Measurements from ENCODE around the gene KDELR1. TPM values are rescaled to one million over a fixed set of nuclear protein-coding genes. Genes with fewer than 3 reads are reported as not detected.
"Not testable (repeated sequence)": the region's sequence is repeated elsewhere in the genome, so short reads cannot be mapped to it uniquely, and the experiment has no call there.

The KDELR1 gene
- total and polyA plus RNA-seq, 9 of the 15 experiments (the other 6 are each of a cell fraction or from before 2014, with no cell fraction given): 6.1 to 165 (median 58.5) TPM

- H3K27me3 ChIP-seq (ENCODE audit: control insufficient read depth in 2 of 2, insufficient read depth in 2 of 2, low read length in 2 of 2): no peaks in the 10 kb centered on the region
- peak overlapping the region; percentile 20 for H2AFZ ChIP-seq (ENCODE audit: low read depth, low read length)
- H4K20me1 ChIP-seq (replicated peaks; ENCODE audit: control insufficient read depth, insufficient read depth, low read length): no peaks in the 10 kb centered on the region
- H3K4me2 ChIP-seq (ENCODE audit: insufficient read depth, low read length): no peak overlapping the region
- no peaks in the 10 kb centered on the region for H3K9me3 ChIP-seq (replicated peaks; ENCODE audit: control insufficient read depth, insufficient read depth, low read depth, low read length)
- TF ChIP-seq ZNF23 (CRISPR knock-in tag; IDR thresholded peaks at IDR 0.05): no peak
- TF ChIP-seq GABPB1 (CRISPR knock-in tag; IDR thresholded peaks at IDR 0.05): no peak
- TF ChIP-seq FIP1L1 (IDR thresholded peaks at IDR 0.05; ENCODE audit: low read depth, low read length, poor library complexity, severe bottlenecking): no peak
- no peaks in the 10 kb centered on the region for H3K79me2 ChIP-seq (ENCODE audit: control insufficient read depth, insufficient read depth, low read length)
- ChIA-PET POLR2A (interaction anchor here (1.2 kb wide), 1 partner anchor 9 kb away, joined by 4 read pairs; the partner anchor contains the start of gene SYNGR4), CTCF (ENCODE audit: low intra/inter-chr PET ratio) (no interaction called here)
- peaks cover 0 to 20% of the 10 kb centered on the region in 2 experiments; a peak in 2 of 5 replicates for H3K4me1 ChIP-seq (replicated peaks in 1 of 2; ENCODE audit: control insufficient read depth in 2 of 2, insufficient read depth in 2 of 2, low read length in 2 of 2)
- no peaks in the 10 kb centered on the region for H3K9me1 ChIP-seq (ENCODE audit: control insufficient read depth, insufficient read depth, low read length)
- in situ Hi-C loops (cut with MboI): no loop called here
- ATAC-seq: no peak
- no TSS peak for BruUV-seq (replicated peaks)
- peak overlapping the region in 1 of 2 experiments; percentile 78; a peak in 2 of 4 replicates for H3K9ac ChIP-seq (ENCODE audit: insufficient read depth in 1 of 2, low read depth in 2 of 2, low read length in 2 of 2)
- FAIRE-seq: no peak
- no peak overlapping the region for H3K4me3 ChIP-seq
- intact Hi-C loops (cut with micrococcal nuclease): no loop called here
- H3K27ac ChIP-seq (ENCODE audit: extremely low read depth, low read depth, low read length): no peak overlapping the region
- 81% methylated on average over 9 of the region's 11 CpGs for WGBS (ENCODE audit: insufficient coverage, low coverage, missing lambda C conversion rate)
- no peaks in the 10 kb centered on the region for H3K36me3 ChIP-seq (ENCODE audit: control insufficient read depth, insufficient read depth, low read length)
- no peak for DNase-seq (ENCODE audit: extremely low read depth in 1 of 4, low spot score in 3 of 4)
Measured at GRCh38 chr19:48373567-48373966, 17.8 kb downstream of the KDELR1 start.

- in situ Hi-C loops (cut with MboI): no loop called here
- H2AFZ ChIP-seq (ENCODE audit: low read depth, low read length): peak overlapping the region; percentile 20
- H3K9ac ChIP-seq (ENCODE audit: insufficient read depth in 1 of 2, low read depth in 2 of 2, low read length in 2 of 2): peak overlapping the region in 1 of 2 experiments; percentile 78; a peak in 2 of 4 replicates
- WGBS (ENCODE audit: insufficient coverage, low coverage, missing lambda C conversion rate): 48% methylated on average over 4 of the region's 4 CpGs
- H3K4me1 ChIP-seq (replicated peaks in 1 of 2; ENCODE audit: control insufficient read depth in 2 of 2, insufficient read depth in 2 of 2, low read length in 2 of 2): peaks cover 0 to 20% of the 10 kb centered on the region in 2 experiments; a peak in 2 of 5 replicates
- no peaks in the 10 kb centered on the region for H3K27me3 ChIP-seq (ENCODE audit: control insufficient read depth in 2 of 2, insufficient read depth in 2 of 2, low read length in 2 of 2)
- H3K4me2 ChIP-seq (ENCODE audit: insufficient read depth, low read length): no peak overlapping the region
- no peak overlapping the region for H3K4me3 ChIP-seq
- no peaks in the 10 kb centered on the region for H4K20me1 ChIP-seq (replicated peaks; ENCODE audit: control insufficient read depth, insufficient read depth, low read length)
- H3K79me2 ChIP-seq (ENCODE audit: control insufficient read depth, insufficient read depth, low read length): no peaks in the 10 kb centered on the region
- H3K9me3 ChIP-seq (replicated peaks; ENCODE audit: control insufficient read depth, insufficient read depth, low read depth, low read length): no peaks in the 10 kb centered on the region
- H3K36me3 ChIP-seq (ENCODE audit: control insufficient read depth, insufficient read depth, low read length): no peaks in the 10 kb centered on the region
- DNase-seq (ENCODE audit: extremely low read depth in 1 of 4, low spot score in 3 of 4): no peak
- FAIRE-seq: no peak
- no peaks in the 10 kb centered on the region for H3K9me1 ChIP-seq (ENCODE audit: control insufficient read depth, insufficient read depth, low read length)
- intact Hi-C loops (cut with micrococcal nuclease): no loop called here
- H3K27ac ChIP-seq (ENCODE audit: extremely low read depth, low read depth, low read length): no peak overlapping the region
- peak; percentile 46 for TF ChIP-seq NFIC (IDR thresholded peaks at IDR 0.05)
- TF ChIP-seq L3MBTL2 (IDR thresholded peaks at IDR 0.05): no peak
- TF ChIP-seq MIER1 (IDR thresholded peaks at IDR 0.05; ENCODE audit: low read depth): no peak
- TF ChIP-seq EGR1 (conservative IDR thresholded peaks at IDR 0.05): 0 out of 2 replicates have a peak, but pooled peaks have one; percentile 10
- TF ChIP-seq CHD1 (IDR thresholded peaks at IDR 0.05; ENCODE audit: low read length): no peak
- no peak for TF ChIP-seq ZC3H4 (CRISPR knock-in tag; IDR thresholded peaks at IDR 0.05; ENCODE audit: borderline replicate concordance)
- no TSS peak for BruUV-seq (replicated peaks)
- POLR2A ChIA-PET: interaction anchor here (1.2 kb wide), 1 partner anchor 8 kb away, joined by 4 read pairs; the partner anchor contains the start of gene SYNGR4
- CTCF ChIA-PET (ENCODE audit: low intra/inter-chr PET ratio): no interaction called here
- ATAC-seq: no peak
Measured at GRCh38 chr19:48372904-48373303, 18.4 kb downstream of the KDELR1 start.

GRCh38 chr19:48371771-48372170 lies 19.6 kb downstream of the KDELR1 start:
- H3K4me2 ChIP-seq (ENCODE audit: insufficient read depth, low read length); POLR2A ChIA-PET; H3K79me2 ChIP-seq (ENCODE audit: control insufficient read depth, insufficient read depth, low read length); H2AFZ ChIP-seq (ENCODE audit: low read depth, low read length); DNase-seq (ENCODE audit: extremely low read depth in 1 of 4, low spot score in 3 of 4); BruUV-seq (replicated peaks); H3K9me1 ChIP-seq (ENCODE audit: control insufficient read depth, insufficient read depth, low read length); FAIRE-seq; ATAC-seq; intact Hi-C loops (cut with micrococcal nuclease); H3K36me3 ChIP-seq (ENCODE audit: control insufficient read depth, insufficient read depth, low read length); H3K27me3 ChIP-seq (ENCODE audit: control insufficient read depth in 2 of 2, insufficient read depth in 2 of 2, low read length in 2 of 2); in situ Hi-C loops (cut with MboI); H3K4me3 ChIP-seq; H3K27ac ChIP-seq (ENCODE audit: extremely low read depth, low read depth, low read length); H3K9me3 ChIP-seq (replicated peaks; ENCODE audit: control insufficient read depth, insufficient read depth, low read depth, low read length); H4K20me1 ChIP-seq (replicated peaks; ENCODE audit: control insufficient read depth, insufficient read depth, low read length); CTCF ChIA-PET (ENCODE audit: low intra/inter-chr PET ratio); H3K9ac ChIP-seq (ENCODE audit: insufficient read depth in 1 of 2, low read depth in 2 of 2, low read length in 2 of 2): not testable (repeated sequence)
- WGBS (ENCODE audit: insufficient coverage, low coverage, missing lambda C conversion rate): 65% methylated on average over 5 of the region's 5 CpGs
- peaks cover 0 to 20% of the 10 kb centered on the region in 2 experiments; a peak in 2 of 5 replicates for H3K4me1 ChIP-seq (replicated peaks in 1 of 2; ENCODE audit: control insufficient read depth in 2 of 2, insufficient read depth in 2 of 2, low read length in 2 of 2)

All from K562 (cell line).